ENCODE measurements around the gene CASP10. TPM values are rescaled to one million over a fixed set of nuclear protein-coding genes. Genes with fewer than 3 reads are reported as not detected.

The CASP10 gene
- total and polyA plus RNA-seq, 9 of the 15 experiments (the other 6 are each of a cell fraction or from before 2014, with no cell fraction given): 7.1 to 20.4 (median 10.8) TPM

DNA sequence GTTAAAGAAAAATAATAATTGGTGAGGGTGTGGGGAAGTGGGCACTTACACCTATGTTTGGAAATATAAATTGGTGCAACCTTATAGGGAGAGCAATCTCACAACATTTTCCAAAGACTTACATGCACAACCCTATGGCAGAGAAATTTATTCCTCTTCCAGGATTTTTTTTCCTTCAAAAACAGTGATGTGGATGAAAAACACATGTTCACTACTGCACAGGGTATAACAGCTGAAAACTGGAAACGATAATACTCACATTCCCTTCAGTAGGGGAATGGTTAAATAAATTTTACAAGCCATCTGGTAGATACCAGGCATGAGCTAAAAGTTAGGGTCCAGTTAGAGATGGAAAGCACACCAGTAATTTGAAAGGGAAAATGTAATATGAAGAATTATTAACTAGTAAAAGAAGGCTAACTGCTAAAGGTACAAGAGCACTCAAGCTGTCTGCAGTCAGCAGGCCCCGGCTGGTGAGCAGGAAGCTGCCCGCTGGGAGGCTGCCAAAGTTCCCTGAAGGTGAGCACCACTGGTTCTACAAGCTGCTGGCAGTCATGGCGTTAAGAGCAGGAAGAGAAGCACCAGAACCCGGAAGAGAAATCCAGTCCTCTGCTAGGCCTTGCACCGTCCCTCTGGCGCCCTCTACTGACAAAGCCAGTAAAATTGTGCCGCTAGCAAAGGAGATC is 49.0 kb downstream of the CASP10 start (continued):
- 0 out of 2 replicates have a peak, but pooled peaks have one; percentile 57 for TF ChIP-seq JUND (IDR thresholded peaks at IDR 0.05; ENCODE audit: borderline replicate concordance, low read depth, low read length)
- peak; percentile 51; the same call in 2 of the 3 replicates for TF ChIP-seq JUND (tag; IDR thresholded peaks at IDR 0.05; ENCODE audit: borderline replicate concordance, low read depth, low read length)
- TF ChIP-seq BCOR (IDR thresholded peaks at IDR 0.05): no peak
- no peak for TF ChIP-seq SMARCB1 (IDR thresholded peaks at IDR 0.05; ENCODE audit: insufficient read length, low read depth)
- peak; percentile 33 to 38; a peak in 2 of 4 replicates for TF ChIP-seq ETV6 (IDR thresholded peaks at IDR 0.05; ENCODE audit: borderline replicate concordance in 1 of 2, low read depth in 2 of 2, low read length in 1 of 2)
- no peak for TF ChIP-seq ETV6 (CRISPR knock-in tag; IDR thresholded peaks at IDR 0.05; ENCODE audit: borderline replicate concordance)
- TF ChIP-seq KLF6 (CRISPR knock-in tag; IDR thresholded peaks at IDR 0.05; ENCODE audit: borderline replicate concordance): no peak
- TF ChIP-seq, protein P1, sequence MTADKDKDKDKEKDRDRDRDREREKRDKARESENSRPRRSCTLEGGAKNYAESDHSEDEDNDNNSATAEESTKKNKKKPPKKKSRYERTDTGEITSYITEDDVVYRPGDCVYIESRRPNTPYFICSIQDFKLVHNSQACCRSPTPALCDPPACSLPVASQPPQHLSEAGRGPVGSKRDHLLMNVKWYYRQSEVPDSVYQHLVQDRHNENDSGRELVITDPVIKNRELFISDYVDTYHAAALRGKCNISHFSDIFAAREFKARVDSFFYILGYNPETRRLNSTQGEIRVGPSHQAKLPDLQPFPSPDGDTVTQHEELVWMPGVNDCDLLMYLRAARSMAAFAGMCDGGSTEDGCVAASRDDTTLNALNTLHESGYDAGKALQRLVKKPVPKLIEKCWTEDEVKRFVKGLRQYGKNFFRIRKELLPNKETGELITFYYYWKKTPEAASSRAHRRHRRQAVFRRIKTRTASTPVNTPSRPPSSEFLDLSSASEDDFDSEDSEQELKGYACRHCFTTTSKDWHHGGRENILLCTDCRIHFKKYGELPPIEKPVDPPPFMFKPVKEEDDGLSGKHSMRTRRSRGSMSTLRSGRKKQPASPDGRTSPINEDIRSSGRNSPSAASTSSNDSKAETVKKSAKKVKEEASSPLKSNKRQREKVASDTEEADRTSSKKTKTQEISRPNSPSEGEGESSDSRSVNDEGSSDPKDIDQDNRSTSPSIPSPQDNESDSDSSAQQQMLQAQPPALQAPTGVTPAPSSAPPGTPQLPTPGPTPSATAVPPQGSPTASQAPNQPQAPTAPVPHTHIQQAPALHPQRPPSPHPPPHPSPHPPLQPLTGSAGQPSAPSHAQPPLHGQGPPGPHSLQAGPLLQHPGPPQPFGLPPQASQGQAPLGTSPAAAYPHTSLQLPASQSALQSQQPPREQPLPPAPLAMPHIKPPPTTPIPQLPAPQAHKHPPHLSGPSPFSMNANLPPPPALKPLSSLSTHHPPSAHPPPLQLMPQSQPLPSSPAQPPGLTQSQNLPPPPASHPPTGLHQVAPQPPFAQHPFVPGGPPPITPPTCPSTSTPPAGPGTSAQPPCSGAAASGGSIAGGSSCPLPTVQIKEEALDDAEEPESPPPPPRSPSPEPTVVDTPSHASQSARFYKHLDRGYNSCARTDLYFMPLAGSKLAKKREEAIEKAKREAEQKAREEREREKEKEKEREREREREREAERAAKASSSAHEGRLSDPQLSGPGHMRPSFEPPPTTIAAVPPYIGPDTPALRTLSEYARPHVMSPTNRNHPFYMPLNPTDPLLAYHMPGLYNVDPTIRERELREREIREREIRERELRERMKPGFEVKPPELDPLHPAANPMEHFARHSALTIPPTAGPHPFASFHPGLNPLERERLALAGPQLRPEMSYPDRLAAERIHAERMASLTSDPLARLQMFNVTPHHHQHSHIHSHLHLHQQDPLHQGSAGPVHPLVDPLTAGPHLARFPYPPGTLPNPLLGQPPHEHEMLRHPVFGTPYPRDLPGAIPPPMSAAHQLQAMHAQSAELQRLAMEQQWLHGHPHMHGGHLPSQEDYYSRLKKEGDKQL (CRISPR knock-in tag; IDR thresholded peaks at IDR 0.05; ENCODE audit: borderline replicate concordance): no peak
- TF ChIP-seq DMBX1 (CRISPR knock-in tag; IDR thresholded peaks at IDR 0.05; ENCODE audit: borderline replicate concordance): peak; percentile 74; the same call in 1 of the 2 replicates
- TF ChIP-seq HINFP (tag; conservative IDR thresholded peaks at IDR 0.05; ENCODE audit: low read depth): 0 out of 2 replicates have a peak, but pooled peaks have one; percentile 38
- peak; percentile 28; the same call in 1 of the 2 replicates for TF ChIP-seq MYC (IDR thresholded peaks at IDR 0.05; ENCODE audit: low read depth, low read length)
- TF ChIP-seq MYC (CRISPR knock-in tag; IDR thresholded peaks at IDR 0.05; ENCODE audit: borderline replicate concordance, low read depth): no peak
- peak; percentile 75; the same call in 1 of the 2 replicates for TF ChIP-seq ZNF263 (CRISPR knock-in tag; IDR thresholded peaks at IDR 0.05; ENCODE audit: borderline replicate concordance)
- TF ChIP-seq, protein P2, sequence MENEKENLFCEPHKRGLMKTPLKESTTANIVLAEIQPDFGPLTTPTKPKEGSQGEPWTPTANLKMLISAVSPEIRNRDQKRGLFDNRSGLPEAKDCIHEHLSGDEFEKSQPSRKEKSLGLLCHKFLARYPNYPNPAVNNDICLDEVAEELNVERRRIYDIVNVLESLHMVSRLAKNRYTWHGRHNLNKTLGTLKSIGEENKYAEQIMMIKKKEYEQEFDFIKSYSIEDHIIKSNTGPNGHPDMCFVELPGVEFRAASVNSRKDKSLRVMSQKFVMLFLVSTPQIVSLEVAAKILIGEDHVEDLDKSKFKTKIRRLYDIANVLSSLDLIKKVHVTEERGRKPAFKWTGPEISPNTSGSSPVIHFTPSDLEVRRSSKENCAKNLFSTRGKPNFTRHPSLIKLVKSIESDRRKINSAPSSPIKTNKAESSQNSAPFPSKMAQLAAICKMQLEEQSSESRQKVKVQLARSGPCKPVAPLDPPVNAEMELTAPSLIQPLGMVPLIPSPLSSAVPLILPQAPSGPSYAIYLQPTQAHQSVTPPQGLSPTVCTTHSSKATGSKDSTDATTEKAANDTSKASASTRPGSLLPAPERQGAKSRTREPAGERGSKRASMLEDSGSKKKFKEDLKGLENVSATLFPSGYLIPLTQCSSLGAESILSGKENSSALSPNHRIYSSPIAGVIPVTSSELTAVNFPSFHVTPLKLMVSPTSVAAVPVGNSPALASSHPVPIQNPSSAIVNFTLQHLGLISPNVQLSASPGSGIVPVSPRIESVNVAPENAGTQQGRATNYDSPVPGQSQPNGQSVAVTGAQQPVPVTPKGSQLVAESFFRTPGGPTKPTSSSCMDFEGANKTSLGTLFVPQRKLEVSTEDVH (IDR thresholded peaks at IDR 0.05; ENCODE audit: low read depth, partially characterized antibody): peak; percentile 39
- TF ChIP-seq BRF1 (IDR thresholded peaks at IDR 0.05; ENCODE audit: borderline replicate concordance, extremely low read depth, insufficient read length): no peak
- TF ChIP-seq ASH1L (IDR thresholded peaks at IDR 0.05; ENCODE audit: borderline replicate concordance, low read depth, partially characterized antibody): peak; percentile 42
- 0 out of 2 replicates have a peak, but pooled peaks have one; percentile 27 for TF ChIP-seq ADNP (tag; IDR thresholded peaks at IDR 0.05)

Data from K562 (cell line).